Nephron (organoid): ENCODE results near the gene SOWAHA.
A peak's percentile ranks its signal among the peaks of the same experiment; 100 is the strongest.

Experiments
- H3K27ac Mint-ChIP-seq, 3 experiments: 2 replicates each; pipeline ENCODE4 v1.8.0; 2020; ENCODE audit warnings: mixed read lengths in 3 of 3, mild to moderate bottlenecking in 2 of 3, moderate library complexity in 1 of 3
- H3K27me3 Mint-ChIP-seq: 2 replicates; pipeline ENCODE4 v1.8.0; 2021; ENCODE audit warnings: low read depth, mild to moderate bottlenecking, moderate library complexity, mixed read lengths
- H3K36me3 Mint-ChIP-seq: 2 replicates; pipeline ENCODE4 v1.8.0; 2020; ENCODE audit warnings: low read depth, mixed read lengths
- H3K4me1 Mint-ChIP-seq: 2 replicates; pipeline ENCODE4 v1.8.0; 2020; ENCODE audit warnings: mixed read lengths
- H3K4me3 Mint-ChIP-seq, 3 experiments: 2 replicates each; pipeline ENCODE4 v1.8.0; 2020; ENCODE audit warnings: mild to moderate bottlenecking in 3 of 3, mixed read lengths in 3 of 3, moderate library complexity in 2 of 3
- H3K9me3 Mint-ChIP-seq: 2 replicates; pipeline ENCODE4 v1.8.0; 2020; ENCODE audit warnings: mixed read lengths
- TF ChIP-seq, protein P1 (sequence below), 3 experiments: fragments of 200-600 bp; sonication (generic); IDR thresholded peaks; one replicate each; pipeline ENCODE4 v1.5.0; 2021; ENCODE audit warnings: antibody characterized with exemption in 3 of 3; ENCODE audit not compliant: unreplicated experiment in 3 of 3

Gene SOWAHA

GRCh38 chr5:132831095-132831860 lies 18.2 kb downstream of the SOWAHA start:
- no peaks in the 10 kb centered on the region for H3K4me1 Mint-ChIP-seq
- H3K36me3 Mint-ChIP-seq: no peaks in the 10 kb centered on the region
- H3K27me3 Mint-ChIP-seq: peaks cover 68% of the 10 kb centered on the region
- H3K4me3 Mint-ChIP-seq: peak overlapping the region; percentile 80 to 85 (median 82)
- TF ChIP-seq, protein P1, sequence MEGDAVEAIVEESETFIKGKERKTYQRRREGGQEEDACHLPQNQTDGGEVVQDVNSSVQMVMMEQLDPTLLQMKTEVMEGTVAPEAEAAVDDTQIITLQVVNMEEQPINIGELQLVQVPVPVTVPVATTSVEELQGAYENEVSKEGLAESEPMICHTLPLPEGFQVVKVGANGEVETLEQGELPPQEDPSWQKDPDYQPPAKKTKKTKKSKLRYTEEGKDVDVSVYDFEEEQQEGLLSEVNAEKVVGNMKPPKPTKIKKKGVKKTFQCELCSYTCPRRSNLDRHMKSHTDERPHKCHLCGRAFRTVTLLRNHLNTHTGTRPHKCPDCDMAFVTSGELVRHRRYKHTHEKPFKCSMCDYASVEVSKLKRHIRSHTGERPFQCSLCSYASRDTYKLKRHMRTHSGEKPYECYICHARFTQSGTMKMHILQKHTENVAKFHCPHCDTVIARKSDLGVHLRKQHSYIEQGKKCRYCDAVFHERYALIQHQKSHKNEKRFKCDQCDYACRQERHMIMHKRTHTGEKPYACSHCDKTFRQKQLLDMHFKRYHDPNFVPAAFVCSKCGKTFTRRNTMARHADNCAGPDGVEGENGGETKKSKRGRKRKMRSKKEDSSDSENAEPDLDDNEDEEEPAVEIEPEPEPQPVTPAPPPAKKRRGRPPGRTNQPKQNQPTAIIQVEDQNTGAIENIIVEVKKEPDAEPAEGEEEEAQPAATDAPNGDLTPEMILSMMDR (IDR thresholded peaks at IDR 0.05; ENCODE audit: unreplicated experiment in 3 of 3): no peak
- peak overlapping the region in 1 of 3 experiments; percentile 53 for H3K27ac Mint-ChIP-seq
- no peaks in the 10 kb centered on the region for H3K9me3 Mint-ChIP-seq

DNA sequence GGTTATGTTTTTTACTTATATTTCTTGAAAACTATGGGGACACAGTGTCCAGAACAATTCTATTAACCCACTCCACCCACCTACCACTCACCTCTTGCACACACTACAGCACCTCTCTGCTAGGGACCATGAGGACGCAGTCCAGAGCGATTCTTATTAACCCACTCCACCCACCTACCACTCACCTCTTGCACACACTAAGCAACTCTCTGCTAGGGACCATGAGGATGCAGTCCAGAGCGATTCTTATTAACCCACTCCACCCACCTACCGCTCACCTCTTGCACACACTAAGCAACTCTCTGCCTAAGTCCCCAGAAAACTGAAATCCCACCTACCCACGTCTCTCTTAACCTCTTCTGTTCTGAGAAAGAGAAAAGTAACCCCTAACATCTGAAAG lies 19.5 kb downstream of the SOWAHA start:
- Mint-ChIP-seq H3K9me3 (no peaks in the 10 kb centered on the region), H3K27ac (no peak overlapping the region), H3K4me3 (peak overlapping the region; percentile 40 to 76 (median 74)), H3K4me1 (no peaks in the 10 kb centered on the region), H3K27me3 (peaks cover 56% of the 10 kb centered on the region), H3K36me3 (no peaks in the 10 kb centered on the region)
- TF ChIP-seq, protein P1 (IDR thresholded peaks at IDR 0.05; ENCODE audit: unreplicated experiment in 3 of 3): no peak

DNA sequence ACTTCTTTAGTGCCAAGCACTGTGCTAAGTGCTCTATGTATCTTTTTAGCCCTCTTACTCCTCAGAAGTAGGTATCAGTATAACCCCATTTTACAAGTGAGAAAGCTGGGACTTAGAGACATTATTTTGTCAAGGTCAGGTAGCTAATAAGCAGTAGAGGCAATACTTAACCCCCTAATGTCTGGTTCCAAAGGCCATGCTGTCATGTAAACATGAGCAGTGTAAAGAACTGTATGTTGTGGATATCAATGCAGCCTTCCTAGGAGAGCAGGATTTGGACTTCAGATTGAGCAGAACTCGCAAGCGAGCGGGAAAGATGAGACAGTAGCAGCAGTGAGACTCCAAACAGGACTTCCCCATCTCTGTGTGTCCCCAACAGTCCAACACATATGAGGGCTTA lies 21.0 kb downstream of the SOWAHA start:
- no peak overlapping the region for H3K4me3 Mint-ChIP-seq
- no peaks in the 10 kb centered on the region for H3K4me1 Mint-ChIP-seq
- H3K36me3 Mint-ChIP-seq: no peaks in the 10 kb centered on the region
- H3K27ac Mint-ChIP-seq: no peak overlapping the region
- peaks cover 49% of the 10 kb centered on the region for H3K27me3 Mint-ChIP-seq
- TF ChIP-seq, protein P1 (IDR thresholded peaks at IDR 0.05; ENCODE audit: unreplicated experiment in 3 of 3): no peak
- H3K9me3 Mint-ChIP-seq: no peaks in the 10 kb centered on the region

- TF ChIP-seq, protein P1 (IDR thresholded peaks at IDR 0.05; ENCODE audit: unreplicated experiment in 3 of 3): no peak
- Mint-ChIP-seq H3K36me3 (no peaks in the 10 kb centered on the region), H3K27me3 (peaks cover 32% of the 10 kb centered on the region), H3K4me3 (no peak overlapping the region), H3K9me3 (no peaks in the 10 kb centered on the region), H3K4me1 (no peaks in the 10 kb centered on the region), H3K27ac (no peak overlapping the region)
Observed at GRCh38 chr5:132836852-132837251, 23.8 kb downstream of the SOWAHA start.

DNA sequence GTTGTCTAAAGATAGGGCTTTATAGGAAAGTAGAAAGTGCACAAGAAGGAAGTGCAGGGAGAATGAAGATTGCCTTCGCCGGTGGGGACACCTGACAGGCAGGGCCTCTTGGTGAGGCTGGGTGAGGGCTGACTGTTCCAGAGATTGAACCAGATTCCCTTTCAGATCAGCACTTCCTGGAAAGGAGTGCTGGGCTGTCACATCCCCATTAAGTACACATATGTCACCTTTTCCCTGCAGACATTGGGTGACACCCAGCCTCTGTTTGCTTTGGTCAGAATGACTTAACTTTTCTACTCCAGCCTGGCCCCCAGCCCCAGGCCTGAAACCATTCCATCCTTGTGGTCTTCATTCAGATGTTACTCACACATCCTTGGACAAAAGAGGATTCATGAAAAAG lies 24.8 kb downstream of the SOWAHA start:
- H3K36me3 Mint-ChIP-seq: no peaks in the 10 kb centered on the region
- H3K27me3 Mint-ChIP-seq: peaks cover 28% of the 10 kb centered on the region
- H3K9me3 Mint-ChIP-seq: no peaks in the 10 kb centered on the region
- TF ChIP-seq, protein P1 (IDR thresholded peaks at IDR 0.05; ENCODE audit: unreplicated experiment in 3 of 3): no peak
- H3K27ac Mint-ChIP-seq: no peak overlapping the region
- H3K4me3 Mint-ChIP-seq: no peak overlapping the region
- no peaks in the 10 kb centered on the region for H3K4me1 Mint-ChIP-seq
